Right forelimb (tissue), 1 donor: ENCODE results near the gene TCF4.

Experiments
- DNase-seq: peaks from one replicate; pipeline ENCODE4 v3.0.0-alpha.2; 2018

The TCF4 gene

DNA sequence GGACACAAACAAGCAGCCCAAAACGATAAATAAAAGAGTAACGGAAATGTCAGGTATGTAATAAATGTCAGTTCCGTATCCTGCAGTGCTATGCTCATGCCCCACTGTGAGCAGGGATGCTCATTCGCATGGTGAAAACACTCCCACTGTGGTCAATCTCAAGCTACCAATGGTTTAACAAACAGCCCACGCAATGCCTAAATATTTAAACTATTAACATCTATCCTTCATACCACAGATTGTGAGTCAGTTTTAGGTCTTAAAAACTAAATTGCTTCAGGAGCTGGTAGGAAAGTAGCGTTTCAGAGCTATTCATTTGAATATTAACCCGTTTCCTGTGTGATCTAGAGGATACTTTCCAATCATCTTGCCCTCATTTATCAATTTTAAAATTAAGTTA is 207.4 kb downstream of the TCF4 start:
- DNase-seq, result no peak

DNA sequence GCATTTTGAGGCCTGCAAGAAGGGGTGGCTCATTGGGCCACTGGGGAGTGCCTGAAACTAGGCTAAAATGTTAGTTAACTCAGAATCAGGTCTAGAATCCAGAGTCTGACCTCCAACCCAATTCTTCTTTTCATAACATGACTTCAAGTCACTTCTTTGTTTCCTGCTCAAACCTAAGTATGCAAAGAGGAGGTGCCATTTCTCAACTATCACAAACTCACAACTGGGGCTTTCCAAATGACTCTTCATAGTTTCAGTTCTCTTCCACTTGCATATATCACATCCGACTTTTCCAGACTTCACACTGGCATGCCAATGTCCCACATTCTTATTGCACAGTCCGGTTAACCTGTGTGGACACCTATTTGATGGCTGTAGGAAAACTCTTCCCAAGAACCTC is 211.6 kb downstream of the TCF4 start:
- no peak for DNase-seq

DNA sequence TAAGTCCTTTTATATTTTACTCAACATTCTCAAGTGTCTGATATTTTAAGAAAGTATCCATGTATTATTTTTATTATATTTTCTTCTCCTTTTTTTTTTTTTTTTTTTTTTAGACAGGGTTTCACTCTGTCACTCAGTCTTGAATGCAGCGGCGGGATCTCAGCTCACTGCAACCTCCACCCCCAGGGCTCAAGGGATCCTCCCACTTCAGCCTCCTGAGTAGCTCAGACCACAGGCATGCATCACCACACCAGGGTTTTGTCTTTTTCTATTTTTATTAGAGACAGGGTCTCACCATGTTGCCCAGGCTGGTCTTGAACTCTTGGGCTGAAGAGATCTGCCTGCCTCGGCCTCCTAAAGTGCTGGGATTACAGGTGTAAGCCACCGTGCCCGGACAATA is 212.1 kb downstream of the TCF4 start:
- no peak for DNase-seq

DNA sequence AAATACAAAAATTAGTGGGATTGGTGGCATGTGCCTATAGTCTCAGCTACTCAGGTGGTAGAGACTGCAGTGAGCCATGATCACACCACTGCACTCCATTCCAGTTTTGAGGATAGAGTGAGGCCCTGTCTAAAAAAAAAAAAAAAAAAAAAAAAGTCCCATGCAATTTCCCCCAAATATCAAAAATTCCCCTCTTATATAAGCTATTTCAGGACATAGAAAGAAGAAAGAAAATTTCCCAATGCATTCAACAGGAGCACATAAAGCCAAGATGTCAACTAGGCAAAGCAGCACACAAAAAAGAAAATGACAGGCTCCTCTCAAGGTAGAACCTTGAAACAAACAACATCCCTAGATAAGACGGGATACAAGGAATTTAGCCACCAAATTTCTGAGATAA is 213.3 kb downstream of the TCF4 start:
- DNase-seq, result no peak

DNA sequence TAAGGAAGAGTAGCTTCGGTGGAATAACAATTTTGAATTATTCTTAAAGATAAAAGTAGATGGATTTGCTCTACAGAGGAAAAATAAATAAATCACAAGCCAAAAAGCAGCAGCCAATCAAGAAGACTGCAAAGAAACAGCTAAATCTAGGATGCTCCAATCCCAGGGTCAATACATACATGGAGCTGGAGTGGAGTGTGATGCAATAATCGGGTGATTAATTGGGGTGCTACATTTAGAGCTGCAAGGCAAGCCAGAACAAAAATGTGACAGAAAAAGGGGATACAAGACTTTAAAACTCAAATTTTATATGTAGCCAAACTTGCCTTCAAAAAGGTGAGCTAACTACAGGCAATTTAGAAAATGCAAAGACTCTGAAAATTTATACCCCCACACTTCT is 215.8 kb downstream of the TCF4 start:
- DNase-seq, result no peak

DNA sequence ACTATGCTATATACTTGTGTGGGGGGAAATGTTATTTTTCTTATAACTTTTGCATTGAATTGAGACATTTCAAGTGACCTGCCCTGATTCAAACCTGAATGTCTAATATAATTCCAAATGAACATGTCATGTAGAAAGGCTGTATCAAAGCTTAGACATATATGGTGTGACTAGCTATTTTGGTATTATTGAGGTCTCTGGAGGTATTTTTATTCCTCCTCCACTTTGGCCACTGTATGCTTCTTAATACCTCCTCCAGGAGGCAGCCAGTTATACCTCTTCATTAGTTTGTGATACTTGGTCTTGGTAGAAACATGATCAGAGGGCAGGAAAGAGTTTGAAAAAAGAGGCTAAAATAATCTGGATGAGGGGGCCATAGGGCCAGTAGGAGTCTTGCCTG is 217.1 kb downstream of the TCF4 start:
- DNase-seq, result no peak

DNA sequence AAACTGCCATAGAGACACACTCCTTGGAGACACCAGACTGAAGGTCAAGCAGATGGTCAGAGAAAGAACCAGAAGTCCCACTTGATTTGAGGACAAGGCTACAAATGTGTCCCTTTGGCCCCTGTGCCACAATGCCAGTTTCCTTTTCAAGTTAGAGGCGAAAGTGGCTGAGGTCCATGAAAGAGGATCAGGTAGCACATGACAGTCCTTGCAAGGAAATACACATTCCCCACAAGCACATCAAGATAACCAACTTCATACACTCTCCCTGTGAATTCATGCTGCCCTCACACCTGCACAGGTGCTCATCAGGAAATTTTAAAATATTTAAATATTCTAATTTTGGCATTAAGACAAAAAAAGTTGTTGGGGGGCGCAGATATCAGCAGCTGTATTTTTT is 218.6 kb downstream of the TCF4 start:
- DNase-seq, result no peak

DNA sequence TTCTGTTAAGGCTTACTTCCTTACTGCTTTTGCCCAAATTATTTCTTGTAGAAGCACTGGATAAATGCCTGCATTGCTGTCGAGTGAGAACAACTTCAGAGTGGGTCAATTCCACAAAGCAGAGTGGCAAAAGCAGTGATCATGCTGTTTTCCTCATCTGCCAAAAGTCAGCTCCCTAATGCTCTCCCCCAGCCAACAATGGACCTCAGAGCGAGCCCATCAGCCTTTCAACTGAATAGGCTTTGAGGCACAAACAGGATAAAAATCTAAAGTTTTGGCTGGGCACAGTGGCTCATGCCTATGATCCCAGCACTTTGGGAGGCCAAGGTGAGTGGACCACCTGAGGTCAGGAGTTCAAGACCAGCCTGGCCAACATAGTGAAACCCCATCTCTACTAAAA is 222.7 kb downstream of the TCF4 start:
- DNase-seq, result no peak

DNA sequence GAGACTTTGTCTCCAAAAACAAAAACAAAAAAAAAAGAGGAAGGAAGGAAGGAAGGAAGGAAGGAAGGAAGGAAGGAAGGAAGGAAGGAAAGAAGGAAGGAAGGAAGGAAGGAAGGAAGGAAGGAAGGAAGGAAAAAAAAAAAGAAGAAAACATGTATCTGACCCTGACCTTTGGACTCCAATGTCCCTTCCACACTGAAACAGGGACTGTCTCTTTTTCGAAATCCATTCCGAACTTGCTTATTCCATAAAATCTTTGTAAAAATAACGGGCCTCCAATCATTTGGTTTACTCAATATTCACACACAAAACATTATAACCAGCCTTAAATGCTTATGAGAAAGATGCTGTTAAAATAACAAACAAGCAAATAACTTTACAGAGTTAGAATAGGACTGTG is 225.7 kb downstream of the TCF4 start:
- no peak for DNase-seq

DNA sequence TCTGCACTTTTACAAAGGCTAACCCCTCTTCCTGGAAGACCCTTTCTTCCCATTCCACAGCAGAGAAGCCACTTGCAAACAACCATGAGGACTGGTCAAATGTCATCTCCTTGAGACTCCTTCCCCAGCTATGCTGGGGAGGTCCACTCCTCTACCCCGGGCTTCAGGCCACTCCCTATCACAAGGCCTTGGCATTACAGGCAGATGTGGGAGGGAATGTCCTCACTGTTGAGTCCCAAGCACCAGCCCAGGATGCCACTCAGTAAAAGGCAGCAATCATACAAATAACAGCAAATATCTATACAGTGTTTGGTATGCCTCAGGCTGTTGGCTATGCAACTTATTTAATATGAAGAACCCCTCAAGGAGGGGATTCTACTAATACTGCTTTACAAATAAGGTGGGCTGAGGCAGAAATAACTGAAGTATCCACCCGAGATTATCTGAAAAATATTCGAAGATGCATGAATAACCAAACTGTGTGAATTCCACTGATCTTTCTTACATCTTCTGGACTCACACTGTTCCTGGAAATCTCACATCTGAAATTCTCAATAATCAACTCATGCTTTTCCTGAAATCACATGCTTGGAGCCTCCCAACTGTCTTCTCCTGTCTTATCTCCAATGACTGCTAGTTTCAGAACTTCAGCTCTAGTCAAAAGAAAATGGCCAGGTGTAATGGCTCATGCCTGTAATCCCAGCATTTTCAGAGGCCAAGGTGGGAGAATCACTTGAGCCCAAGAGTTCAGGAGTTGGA is 226.3 kb downstream of the TCF4 start:
- no peak for DNase-seq

DNA sequence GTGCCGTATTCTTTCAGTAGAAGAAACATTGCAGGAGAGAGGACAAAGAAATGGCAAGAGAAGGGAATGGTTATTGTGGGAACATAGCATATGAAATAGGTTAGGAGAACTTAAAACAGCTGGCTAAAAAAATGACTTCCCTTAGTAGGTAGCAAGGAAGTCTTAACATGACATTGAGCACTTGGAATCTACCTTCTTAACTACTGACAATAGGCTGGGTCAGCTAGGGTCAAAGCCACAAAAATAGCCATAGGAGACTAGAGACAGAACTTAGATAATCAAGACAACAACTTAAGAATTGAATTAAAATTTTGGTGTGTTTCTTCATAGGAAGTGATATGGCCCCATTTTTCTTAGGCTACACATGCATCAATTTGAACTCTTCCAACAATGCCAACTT is 227.9 kb downstream of the TCF4 start:
- DNase-seq, result no peak

DNA sequence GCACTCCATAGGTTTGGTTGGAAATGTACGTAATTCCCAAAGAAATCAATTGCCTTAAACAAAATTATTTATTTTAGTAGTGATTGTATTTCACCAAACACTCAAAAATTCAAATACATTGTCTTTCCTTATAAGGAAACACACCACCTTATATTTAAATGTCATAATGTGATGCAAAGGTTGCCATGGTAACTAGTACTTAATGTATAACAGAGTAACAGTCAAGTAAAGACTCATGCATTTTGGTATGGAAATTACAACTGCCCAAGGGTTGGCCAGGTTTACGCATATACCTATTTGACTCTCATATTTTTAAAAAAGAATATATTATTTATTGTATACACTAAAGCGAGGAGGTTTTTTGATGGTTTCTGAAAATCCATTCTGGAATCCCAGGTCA is 231.2 kb downstream of the TCF4 start:
- DNase-seq, result no peak

DNA sequence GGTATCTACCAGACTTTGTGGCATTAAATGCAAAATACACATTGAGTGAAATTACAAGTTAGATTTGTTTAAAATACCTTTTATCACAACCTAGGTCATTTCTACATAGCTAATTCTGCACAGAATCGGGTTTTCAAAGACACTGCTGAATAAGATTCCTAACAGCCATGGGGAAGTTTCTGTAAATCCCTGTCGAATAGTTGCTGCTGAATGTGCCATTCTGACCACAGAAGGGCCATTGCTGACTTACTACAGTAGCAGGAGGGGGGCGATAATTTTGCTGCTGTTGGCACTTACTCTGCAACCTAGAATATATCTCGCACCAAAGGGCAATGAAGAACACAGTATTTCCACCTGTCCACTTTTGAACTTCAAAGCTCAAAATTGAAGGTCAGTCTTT is 232.8 kb downstream of the TCF4 start:
- no peak for DNase-seq

DNA sequence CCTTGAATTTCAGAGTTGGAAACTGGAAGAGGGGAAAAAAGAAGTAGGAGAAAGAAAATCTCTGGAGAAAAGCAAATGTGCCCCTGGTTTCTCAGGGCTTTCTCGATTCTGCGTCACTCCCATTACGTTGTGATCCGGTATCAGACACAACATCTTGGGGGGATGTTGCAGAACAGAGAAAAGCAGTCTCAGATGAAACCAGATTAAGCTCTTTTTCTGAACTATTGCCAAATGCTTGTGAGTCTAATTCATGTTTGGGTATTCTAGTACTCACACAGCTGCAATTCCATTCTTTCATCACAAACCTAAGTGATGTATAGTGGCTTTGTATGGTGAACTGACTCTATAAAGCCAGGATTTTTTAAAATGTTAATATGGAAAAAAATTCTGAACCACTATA is 233.2 kb downstream of the TCF4 start:
- no peak for DNase-seq

DNA sequence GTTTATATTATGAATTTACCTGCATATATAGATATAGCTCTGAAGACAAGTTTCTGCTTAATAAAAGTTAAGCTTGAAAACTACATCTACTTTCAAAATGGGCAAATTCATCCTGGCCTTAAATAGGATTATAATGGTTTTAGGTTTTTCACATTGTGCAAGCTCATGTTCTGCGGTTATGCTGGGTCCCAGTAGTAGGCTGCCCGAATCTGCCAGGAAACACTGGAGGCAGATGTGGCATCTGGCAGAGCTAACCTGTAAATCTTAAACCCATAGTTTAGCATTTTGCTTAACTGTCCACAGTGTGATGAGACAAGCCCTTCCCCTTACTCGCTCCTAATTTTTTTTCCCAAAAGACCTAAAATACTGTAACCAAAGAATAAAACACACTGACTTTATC is 234.2 kb downstream of the TCF4 start:
- DNase-seq, result no peak

DNA sequence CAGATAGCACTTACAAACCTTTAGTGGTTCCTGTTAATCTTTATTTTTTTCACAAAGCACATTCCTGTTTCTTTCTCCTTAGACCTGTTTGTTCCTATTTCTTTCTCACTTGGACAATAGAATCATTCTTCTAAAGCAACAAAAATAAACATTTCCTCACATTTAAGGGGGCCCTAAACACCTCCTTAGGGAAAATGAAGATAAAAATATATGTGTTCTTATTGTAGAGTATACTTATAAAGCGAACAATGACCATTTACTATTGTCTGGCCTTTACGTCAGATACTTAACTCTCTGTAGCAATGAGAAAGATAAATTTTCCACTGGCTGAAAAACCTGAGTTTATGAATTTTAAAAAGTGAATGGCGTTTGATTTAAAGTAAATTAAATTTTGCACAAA is 234.6 kb downstream of the TCF4 start:
- no peak for DNase-seq

DNA sequence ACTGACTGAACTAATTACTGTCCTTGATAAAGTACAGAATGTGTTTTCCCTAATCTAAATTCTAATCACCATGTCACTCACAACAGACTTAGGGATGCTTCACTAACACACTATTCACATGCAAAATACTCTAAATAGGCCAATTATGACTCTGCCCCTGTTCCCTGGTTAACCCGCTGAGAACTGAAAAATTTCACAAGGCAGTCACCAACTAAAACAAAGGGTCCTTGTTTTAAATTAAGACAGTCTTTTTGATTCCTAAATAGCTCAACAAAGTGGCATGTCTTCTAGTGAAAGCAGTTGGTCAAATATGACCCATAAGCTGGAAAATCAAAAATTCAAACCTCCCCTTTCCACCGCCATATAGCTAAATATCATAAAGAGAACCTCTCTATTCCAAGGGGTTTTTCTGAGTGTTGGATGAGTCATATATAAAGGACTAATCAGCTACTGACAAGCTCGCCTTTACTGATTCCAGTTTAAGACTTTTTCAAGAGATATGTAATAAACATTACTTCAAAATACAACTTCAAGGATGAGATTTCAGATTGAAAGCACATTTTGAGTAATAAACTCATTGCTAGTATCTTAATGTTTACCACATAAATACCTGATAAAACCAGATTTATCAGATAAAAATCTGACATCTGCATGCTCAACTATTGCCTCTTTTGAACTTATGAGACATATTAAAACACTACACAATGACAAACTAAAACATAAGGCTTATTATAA is 235.8 kb downstream of the TCF4 start:
- DNase-seq, result no peak

DNA sequence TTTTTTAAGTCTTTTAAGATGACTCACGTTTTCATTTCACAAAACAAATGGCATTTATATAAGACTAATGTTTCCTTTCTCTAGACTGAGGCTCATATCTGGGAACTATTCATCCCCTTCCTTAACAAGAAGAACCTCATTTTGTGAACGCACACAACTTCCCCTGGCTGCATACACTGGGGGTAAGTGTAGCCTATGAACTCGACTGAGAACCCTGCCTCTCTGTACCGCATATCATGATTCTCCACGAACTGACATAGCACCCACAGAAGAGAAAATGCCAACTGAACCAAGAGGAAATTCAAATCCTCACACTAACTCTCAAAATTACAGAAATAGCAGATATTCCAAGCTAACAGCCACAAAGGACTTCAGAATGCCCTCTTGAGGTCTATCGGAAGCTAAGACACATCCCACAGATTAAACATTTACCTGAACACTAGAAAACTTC is 236.7 kb downstream of the TCF4 start:
- DNase-seq, result no peak

DNA sequence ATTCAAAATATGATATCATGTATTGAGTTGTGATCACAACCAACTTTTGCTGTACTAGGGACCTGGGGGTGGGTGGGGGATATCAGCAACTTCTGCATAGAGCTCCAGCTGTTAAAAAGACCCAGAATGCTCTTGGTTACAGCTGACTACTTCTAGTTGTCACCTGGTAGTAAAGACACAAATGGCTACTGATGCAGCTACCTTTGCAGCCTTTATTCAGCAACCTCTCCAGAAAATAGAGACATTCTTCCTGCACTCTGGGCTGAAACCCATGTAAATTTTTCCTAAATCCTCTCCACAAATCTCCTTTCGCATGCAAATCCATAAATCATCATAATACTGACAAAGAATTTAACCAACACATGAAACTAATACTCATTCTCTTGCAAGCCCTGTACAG is 238.3 kb downstream of the TCF4 start:
- DNase-seq, result no peak

DNA sequence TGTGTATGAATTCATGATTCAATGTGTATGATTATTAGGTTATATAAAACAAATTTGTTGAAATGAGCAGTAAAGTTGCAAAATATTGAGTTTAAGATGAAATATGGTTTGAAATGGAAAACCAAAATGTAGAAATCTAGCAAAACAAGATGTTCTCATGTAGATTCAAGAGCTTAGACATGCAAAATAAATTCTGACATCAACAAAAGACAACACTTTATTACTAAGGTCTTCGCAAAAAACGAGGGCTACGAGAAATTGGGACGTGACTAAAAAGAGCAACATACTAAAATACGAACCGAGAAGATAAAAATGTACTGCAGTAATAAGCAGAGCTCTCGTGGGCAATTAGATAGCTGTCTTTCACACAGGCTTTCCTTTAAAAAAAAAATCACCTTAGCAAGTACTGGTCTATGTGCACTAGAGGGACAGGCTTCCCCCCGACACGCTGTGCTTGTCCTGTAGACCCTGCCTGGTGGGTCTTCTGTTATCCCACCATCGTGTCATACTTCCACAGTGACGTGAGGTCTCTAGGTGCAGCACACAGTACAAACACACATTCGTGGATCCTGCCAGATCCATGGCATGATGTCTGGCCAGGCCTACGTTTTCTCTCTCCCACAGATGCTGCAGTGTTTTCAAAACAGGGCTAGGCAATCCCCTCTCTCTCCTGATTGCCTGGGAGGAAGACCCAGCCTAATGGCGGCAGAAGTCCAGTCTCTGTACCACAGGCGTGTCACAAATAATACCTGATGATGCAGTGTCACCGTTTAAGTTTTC is 240.8 kb downstream of the TCF4 start:
- DNase-seq, result no peak

DNA sequence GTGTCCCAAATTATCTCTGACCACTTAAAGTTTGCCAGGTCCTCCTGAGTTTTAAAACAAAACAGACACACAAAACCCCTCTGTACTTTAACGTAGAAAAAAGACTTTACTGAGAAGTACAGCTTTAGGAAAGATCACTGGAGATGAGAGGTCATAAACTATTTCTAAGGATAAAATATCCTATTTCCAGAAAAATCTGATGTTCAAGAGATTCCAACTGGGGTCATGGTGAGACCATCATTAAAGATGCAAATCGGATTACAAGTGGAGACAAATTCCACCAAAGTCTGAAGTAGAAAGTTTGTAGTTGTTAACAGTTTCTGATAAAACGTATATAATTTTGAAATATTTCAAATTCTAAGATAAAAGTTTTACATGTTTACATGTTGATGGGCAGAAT is 241.6 kb downstream of the TCF4 start:
- no peak for DNase-seq

DNA sequence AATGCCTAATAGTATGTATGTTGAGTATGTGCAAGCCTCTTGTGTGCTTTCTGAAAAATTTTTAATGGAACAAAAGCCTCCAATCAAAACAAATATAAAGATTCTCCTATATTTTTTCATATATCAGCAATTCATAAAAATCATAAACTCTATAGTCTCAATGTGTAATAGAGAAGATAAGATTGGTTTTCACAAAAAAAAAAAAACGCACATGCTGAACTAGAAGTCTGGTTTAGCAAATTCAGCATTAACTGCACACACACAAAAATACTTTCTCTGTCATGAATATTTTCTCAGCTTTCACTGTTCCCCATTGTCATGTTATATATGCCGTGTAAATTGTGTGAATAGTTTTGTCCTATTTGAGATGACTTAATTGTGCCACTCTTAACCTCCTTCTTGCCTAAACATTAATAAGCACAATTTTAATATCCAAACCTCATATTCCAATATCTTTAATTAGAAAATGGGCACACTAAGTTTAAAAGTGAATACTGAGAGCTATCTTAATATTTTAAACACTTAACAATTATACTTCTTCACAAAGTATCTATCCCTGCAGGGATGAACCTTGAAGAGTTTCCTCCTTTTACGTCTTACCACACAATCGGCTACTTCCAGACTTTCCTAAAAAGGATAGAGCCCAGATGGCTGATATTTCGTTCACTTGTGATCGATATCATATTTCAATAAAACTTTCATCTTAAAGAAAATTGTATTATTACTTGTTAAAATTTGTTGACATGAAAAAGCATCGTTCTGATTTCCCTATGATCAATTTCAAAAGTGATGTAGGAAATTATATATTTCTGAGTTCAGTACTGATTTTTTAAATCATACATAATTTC is 242.7 kb downstream of the TCF4 start:
- DNase-seq, result no peak
